ENCODE results near the gene ABTB2. TPM values are rescaled to one million over a fixed set of nuclear protein-coding genes. Genes with fewer than 3 reads are reported as not detected.

Gene ABTB2
- polyA plus RNA-seq, 1 donor from 2014 or later = 0.68 TPM

DNA sequence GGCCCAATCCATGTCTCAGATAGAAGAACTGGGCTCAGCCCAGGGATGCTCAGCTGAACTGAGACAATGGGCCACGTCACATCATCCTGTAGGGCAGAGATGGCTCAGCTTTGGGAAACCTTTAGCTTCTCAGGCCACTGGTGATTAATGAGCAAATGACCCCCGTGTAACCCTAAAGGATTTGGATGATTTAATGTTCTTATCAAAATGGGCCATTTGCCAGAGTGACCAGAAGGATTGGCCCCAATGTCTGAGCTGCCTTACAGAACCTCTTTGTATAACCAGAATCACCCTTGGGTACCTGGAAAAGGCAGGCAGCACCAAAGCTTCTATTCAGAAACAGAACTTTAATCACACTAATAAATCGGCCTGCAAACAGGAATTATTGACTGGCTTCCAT, 73.7 kb downstream of the ABTB2 start:
- H3K9ac ChIP-seq (ENCODE audit: low read length) = no peak overlapping the region
- no peak overlapping the region for H3K4me3 ChIP-seq (ENCODE audit: low read length)
- H4K20me1 ChIP-seq (ENCODE audit: insufficient read depth) = no peaks in the 10 kb centered on the region
- H3K27me3 ChIP-seq (ENCODE audit: insufficient read depth, low read depth, low read length) = no peaks in the 10 kb centered on the region
- no peaks in the 10 kb centered on the region for H3K9me3 ChIP-seq (ENCODE audit: low read length)
- TF ChIP-seq EP300 (conservative IDR thresholded peaks at IDR 0.05; ENCODE audit: poor library complexity, severe bottlenecking) (no peak), SMC3 (conservative IDR thresholded peaks at IDR 0.05; ENCODE audit: poor library complexity) (no peak), TAF1 (IDR thresholded peaks at IDR 0.05; ENCODE audit: low read depth) (no peak), POLR2AphosphoS5 (IDR thresholded peaks at IDR 0.05) (no peak), EZH2 (IDR thresholded peaks at IDR 0.05; ENCODE audit: borderline replicate concordance, insufficient read depth, low read length, poor library complexity, severe bottlenecking) (no peak), MXI1 (conservative IDR thresholded peaks at IDR 0.05; ENCODE audit: poor library complexity, severe bottlenecking) (no peak), CTCF (IDR thresholded peaks at IDR 0.05; ENCODE audit: poor library complexity, severe bottlenecking) (no peak), RAD21 (conservative IDR thresholded peaks at IDR 0.05) (no peak)
- TF ChIP-seq, protein P1, sequence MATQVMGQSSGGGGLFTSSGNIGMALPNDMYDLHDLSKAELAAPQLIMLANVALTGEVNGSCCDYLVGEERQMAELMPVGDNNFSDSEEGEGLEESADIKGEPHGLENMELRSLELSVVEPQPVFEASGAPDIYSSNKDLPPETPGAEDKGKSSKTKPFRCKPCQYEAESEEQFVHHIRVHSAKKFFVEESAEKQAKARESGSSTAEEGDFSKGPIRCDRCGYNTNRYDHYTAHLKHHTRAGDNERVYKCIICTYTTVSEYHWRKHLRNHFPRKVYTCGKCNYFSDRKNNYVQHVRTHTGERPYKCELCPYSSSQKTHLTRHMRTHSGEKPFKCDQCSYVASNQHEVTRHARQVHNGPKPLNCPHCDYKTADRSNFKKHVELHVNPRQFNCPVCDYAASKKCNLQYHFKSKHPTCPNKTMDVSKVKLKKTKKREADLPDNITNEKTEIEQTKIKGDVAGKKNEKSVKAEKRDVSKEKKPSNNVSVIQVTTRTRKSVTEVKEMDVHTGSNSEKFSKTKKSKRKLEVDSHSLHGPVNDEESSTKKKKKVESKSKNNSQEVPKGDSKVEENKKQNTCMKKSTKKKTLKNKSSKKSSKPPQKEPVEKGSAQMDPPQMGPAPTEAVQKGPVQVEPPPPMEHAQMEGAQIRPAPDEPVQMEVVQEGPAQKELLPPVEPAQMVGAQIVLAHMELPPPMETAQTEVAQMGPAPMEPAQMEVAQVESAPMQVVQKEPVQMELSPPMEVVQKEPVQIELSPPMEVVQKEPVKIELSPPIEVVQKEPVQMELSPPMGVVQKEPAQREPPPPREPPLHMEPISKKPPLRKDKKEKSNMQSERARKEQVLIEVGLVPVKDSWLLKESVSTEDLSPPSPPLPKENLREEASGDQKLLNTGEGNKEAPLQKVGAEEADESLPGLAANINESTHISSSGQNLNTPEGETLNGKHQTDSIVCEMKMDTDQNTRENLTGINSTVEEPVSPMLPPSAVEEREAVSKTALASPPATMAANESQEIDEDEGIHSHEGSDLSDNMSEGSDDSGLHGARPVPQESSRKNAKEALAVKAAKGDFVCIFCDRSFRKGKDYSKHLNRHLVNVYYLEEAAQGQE (IDR thresholded peaks at IDR 0.05; ENCODE audit: borderline replicate concordance) = no peak
- no peaks in the 10 kb centered on the region for H3K9me2 ChIP-seq (ENCODE audit: insufficient read depth, low read length)
- H2AFZ ChIP-seq (ENCODE audit: low read depth, low read length) = no peak overlapping the region
- H3K4me2 ChIP-seq (ENCODE audit: low read length) = no peak overlapping the region
- H3K79me2 ChIP-seq (replicated peaks; ENCODE audit: insufficient read depth, low read length) = no peaks in the 10 kb centered on the region
- no peak overlapping the region for H3K27ac ChIP-seq (ENCODE audit: low read length)
- H3F3A ChIP-seq (ENCODE audit: insufficient read depth, low read length, poor library complexity, severe bottlenecking) = no peaks in the 10 kb centered on the region
- no peaks in the 10 kb centered on the region for H3K36me3 ChIP-seq (ENCODE audit: insufficient read depth, low read length)

- H3K9me2 ChIP-seq (ENCODE audit: insufficient read depth, low read length) = no peaks in the 10 kb centered on the region
- no peak overlapping the region for H3K27ac ChIP-seq (ENCODE audit: low read length)
- no peaks in the 10 kb centered on the region for H3K9me3 ChIP-seq (ENCODE audit: low read length)
- no peak for TF ChIP-seq TAF1 (IDR thresholded peaks at IDR 0.05; ENCODE audit: low read depth)
- no peaks in the 10 kb centered on the region for H4K20me1 ChIP-seq (ENCODE audit: insufficient read depth)
- H3K79me2 ChIP-seq (replicated peaks; ENCODE audit: insufficient read depth, low read length) = no peaks in the 10 kb centered on the region
- no peaks in the 10 kb centered on the region for H3K36me3 ChIP-seq (ENCODE audit: insufficient read depth, low read length)
- H3K9ac ChIP-seq (ENCODE audit: low read length) = no peak overlapping the region
- no peaks in the 10 kb centered on the region for H3K27me3 ChIP-seq (ENCODE audit: insufficient read depth, low read depth, low read length)
- H3F3A ChIP-seq (ENCODE audit: insufficient read depth, low read length, poor library complexity, severe bottlenecking) = no peaks in the 10 kb centered on the region
- H3K4me2 ChIP-seq (ENCODE audit: low read length) = no peak overlapping the region
- no peak overlapping the region for H3K4me3 ChIP-seq (ENCODE audit: low read length)
- H2AFZ ChIP-seq (ENCODE audit: low read depth, low read length) = no peak overlapping the region
Measured at GRCh38 chr11:34280945-34281872, 76.6 kb downstream of the ABTB2 start.

All from neural cell (in vitro differentiated cells).